Neuron (in vitro differentiated cells): ENCODE data around the gene G0S2.

Experiments
- H2AFZ ChIP-seq: one replicate; pipeline ENCODE4 v1.6.1; 2013; ENCODE audit warnings: low read depth, mild to moderate bottlenecking, inconsistent platforms, low read length, moderate library complexity
- H3K27me3 ChIP-seq: one replicate; pipeline ENCODE4 v1.6.1; 2013; ENCODE audit warnings: low read length; ENCODE audit not compliant: insufficient read depth
- H3K36me3 ChIP-seq: one replicate; pipeline ENCODE4 v1.6.1; 2013; ENCODE audit warnings: low read length; ENCODE audit not compliant: insufficient read depth
- H3K4me1 ChIP-seq: one replicate; pipeline ENCODE4 v1.6.1; 2013; ENCODE audit warnings: low read length; ENCODE audit not compliant: insufficient read depth
- H3K4me3 ChIP-seq: 2 replicates; pipeline ENCODE4 v1.5.1; 2013; ENCODE audit warnings: mild to moderate bottlenecking, low read length, moderate library complexity
- H3K9me3 ChIP-seq: one replicate; pipeline ENCODE4 v1.6.1; 2013; ENCODE audit warnings: low read length

The G0S2 gene

GRCh38 chr1:209653915-209654351 lies 21.3 kb upstream of the G0S2 start:
- H3K4me3 ChIP-seq, result no peak overlapping the region
- H3K36me3 ChIP-seq, result no peaks in the 10 kb centered on the region
- H3K9me3 ChIP-seq, result no peaks in the 10 kb centered on the region
- no peaks in the 10 kb centered on the region for H3K4me1 ChIP-seq
- H2AFZ ChIP-seq, result no peak overlapping the region
- no peaks in the 10 kb centered on the region for H3K27me3 ChIP-seq

- Histone ChIP-seq H3K4me3 (no peak overlapping the region), H3K4me1 (peaks cover 2% of the 10 kb centered on the region), H3K36me3 (no peaks in the 10 kb centered on the region), H2AFZ (no peak overlapping the region), H3K27me3 (no peaks in the 10 kb centered on the region), H3K9me3 (no peaks in the 10 kb centered on the region)
These were observed 19.6 kb upstream of the G0S2 start for GRCh38 chr1:209655411-209656231.

GRCh38 chr1:209657140-209657879 lies 17.9 kb upstream of the G0S2 start:
- Histone ChIP-seq H3K9me3 (no peaks in the 10 kb centered on the region), H3K27me3 (no peaks in the 10 kb centered on the region), H3K36me3 (no peaks in the 10 kb centered on the region), H2AFZ (no peak overlapping the region), H3K4me1 (peaks cover 2% of the 10 kb centered on the region), H3K4me3 (no peak overlapping the region)

GRCh38 chr1:209657918-209658317 lies 17.3 kb upstream of the G0S2 start:
- Histone ChIP-seq H3K4me1 (peaks cover 2% of the 10 kb centered on the region), H3K9me3 (no peaks in the 10 kb centered on the region), H3K36me3 (no peaks in the 10 kb centered on the region), H3K27me3 (no peaks in the 10 kb centered on the region), H3K4me3 (no peak overlapping the region), H2AFZ (no peak overlapping the region)

GRCh38 chr1:209659909-209660308 lies 15.3 kb upstream of the G0S2 start:
- Histone ChIP-seq H3K9me3 (no peaks in the 10 kb centered on the region), H3K27me3 (no peaks in the 10 kb centered on the region), H3K4me3 (no peak overlapping the region), H3K36me3 (no peaks in the 10 kb centered on the region), H2AFZ (no peak overlapping the region), H3K4me1 (peaks cover 2% of the 10 kb centered on the region)

- no peak overlapping the region for H2AFZ ChIP-seq
- H3K4me3 ChIP-seq, result no peak overlapping the region
- H3K36me3 ChIP-seq, result no peaks in the 10 kb centered on the region
- no peaks in the 10 kb centered on the region for H3K27me3 ChIP-seq
- H3K4me1 ChIP-seq, result peaks cover 2% of the 10 kb centered on the region
- H3K9me3 ChIP-seq, result no peaks in the 10 kb centered on the region
These were observed 14.1 kb upstream of the G0S2 start for GRCh38 chr1:209661071-209661470.

GRCh38 chr1:209662879-209663327 lies 12.3 kb upstream of the G0S2 start:
- Histone ChIP-seq H2AFZ (no peak overlapping the region), H3K9me3 (no peaks in the 10 kb centered on the region), H3K36me3 (no peaks in the 10 kb centered on the region), H3K4me1 (peaks cover 2% of the 10 kb centered on the region), H3K27me3 (no peaks in the 10 kb centered on the region), H3K4me3 (no peak overlapping the region)

- no peaks in the 10 kb centered on the region for H3K9me3 ChIP-seq
- H3K27me3 ChIP-seq, result peaks cover 3% of the 10 kb centered on the region
- H3K36me3 ChIP-seq, result no peaks in the 10 kb centered on the region
- H3K4me1 ChIP-seq, result no peaks in the 10 kb centered on the region
- no peak overlapping the region for H2AFZ ChIP-seq
- no peak overlapping the region for H3K4me3 ChIP-seq
These were observed 8.1 kb upstream of the G0S2 start for GRCh38 chr1:209667103-209667502.

GRCh38 chr1:209667708-209668107 lies 7.5 kb upstream of the G0S2 start:
- Histone ChIP-seq H3K36me3 (no peaks in the 10 kb centered on the region), H3K27me3 (peaks cover 3% of the 10 kb centered on the region), H3K4me3 (no peak overlapping the region), H3K4me1 (no peaks in the 10 kb centered on the region), H3K9me3 (no peaks in the 10 kb centered on the region), H2AFZ (no peak overlapping the region)

GRCh38 chr1:209670441-209671082 lies 4.7 kb upstream of the G0S2 start:
- no peak overlapping the region for H3K4me3 ChIP-seq
- no peak overlapping the region for H2AFZ ChIP-seq
- H3K4me1 ChIP-seq, result no peaks in the 10 kb centered on the region
- peaks cover 28% of the 10 kb centered on the region for H3K27me3 ChIP-seq
- no peaks in the 10 kb centered on the region for H3K9me3 ChIP-seq
- H3K36me3 ChIP-seq, result no peaks in the 10 kb centered on the region

GRCh38 chr1:209672705-209673630 lies 2.2 kb upstream of the G0S2 start:
- peaks cover 51% of the 10 kb centered on the region for H3K27me3 ChIP-seq
- no peaks in the 10 kb centered on the region for H3K9me3 ChIP-seq
- no peaks in the 10 kb centered on the region for H3K36me3 ChIP-seq
- H3K4me1 ChIP-seq, result no peaks in the 10 kb centered on the region
- no peak overlapping the region for H2AFZ ChIP-seq
- H3K4me3 ChIP-seq, result no peak overlapping the region

GRCh38 chr1:209673631-209674417 lies 1.4 kb upstream of the G0S2 start:
- H3K36me3 ChIP-seq, result no peaks in the 10 kb centered on the region
- no peaks in the 10 kb centered on the region for H3K4me1 ChIP-seq
- H3K27me3 ChIP-seq, result peaks cover 55% of the 10 kb centered on the region
- no peak overlapping the region for H2AFZ ChIP-seq
- no peak overlapping the region for H3K4me3 ChIP-seq
- H3K9me3 ChIP-seq, result no peaks in the 10 kb centered on the region
